ENCODE measurements around the gene CD72. TPM values are rescaled to one million over a fixed set of nuclear protein-coding genes. Genes with fewer than 3 reads are reported as not detected.

CD72 gene
- polyA plus RNA-seq, 3 donors: 1.6 to 6.8 (median 1.8) TPM

- Mint-ChIP-seq H3K4me1 (peaks cover 41% of the 10 kb centered on the region), H3K27ac (peak overlapping the region in 4 of 7 donors; percentile 52 to 76 (median 54)), H3K27me3 (ENCODE audit: low read depth in 3 of 3) (peaks cover 0 to 6% (median 4%) of the 10 kb centered on the region in 3 donors), H3K9me3 (no peaks in the 10 kb centered on the region), H3K4me3 (no peak overlapping the region), H3K36me3 (no peaks in the 10 kb centered on the region)
- Histone ChIP-seq H3K9ac (ENCODE audit: insufficient read depth, low read length, poor library complexity, severe bottlenecking) (no peak overlapping the region), H3K79me2 (ENCODE audit: insufficient read depth, low read length) (no peaks in the 10 kb centered on the region), H3K4me1 (ENCODE audit: control insufficient read depth in 1 of 2, insufficient read depth in 2 of 2, low read length in 2 of 2) (peaks cover 42 to 58% of the 10 kb centered on the region in 2 donors), H3K4me2 (replicated peaks; ENCODE audit: extremely low read depth, low read length, poor library complexity, severe bottlenecking) (no peak overlapping the region), H3K27me3 (ENCODE audit: control insufficient read depth in 2 of 2, insufficient read depth in 2 of 2, low read length in 2 of 2) (no peaks in the 10 kb centered on the region), H4K20me1 (ENCODE audit: insufficient read depth, low read length) (no peaks in the 10 kb centered on the region), H3K27ac (ENCODE audit: low read depth in 1 of 2, low read length in 2 of 2) (no peak overlapping the region), H3K36me3 (replicated peaks in 1 of 2; ENCODE audit: control insufficient read depth in 1 of 2, insufficient read depth in 2 of 2, low read length in 2 of 2) (no peaks in the 10 kb centered on the region), H2AFZ (ENCODE audit: insufficient read depth, low read depth, low read length, poor library complexity, severe bottlenecking) (no peak overlapping the region), H3K9me3 (replicated peaks in 1 of 2; ENCODE audit: control insufficient read depth in 1 of 2, insufficient read depth in 1 of 2, low read length in 2 of 2) (no peaks in the 10 kb centered on the region), H3K4me3 (replicated peaks in 1 of 3; ENCODE audit: low read depth in 2 of 3, low read length in 3 of 3) (no peak overlapping the region)
- 98% methylated on average over 5 of the region's 8 CpGs for WGBS (ENCODE audit: insufficient coverage)
- intact Hi-C loops (cut with micrococcal nuclease): no loop called here
- TF ChIP-seq CTCF (IDR thresholded peaks at IDR 0.05): no peak
- DNase-seq: no peak
These were observed 34.6 kb upstream of the CD72 start for GRCh38 chr9:35652829-35653209.

GRCh38 chr9:35651956-35652828 is 34.0 kb upstream of the CD72 start:
- H3K79me2 ChIP-seq (ENCODE audit: insufficient read depth, low read length): no peaks in the 10 kb centered on the region
- no peak overlapping the region for H3K4me3 ChIP-seq (replicated peaks in 1 of 3; ENCODE audit: low read depth in 2 of 3, low read length in 3 of 3)
- H3K9me3 ChIP-seq (replicated peaks in 1 of 2; ENCODE audit: control insufficient read depth in 1 of 2, insufficient read depth in 1 of 2, low read length in 2 of 2): no peaks in the 10 kb centered on the region
- intact Hi-C loops (cut with micrococcal nuclease): no loop called here
- WGBS (ENCODE audit: insufficient coverage): 93% methylated on average over 3 of the region's 7 CpGs
- H3K27me3 ChIP-seq (ENCODE audit: control insufficient read depth in 2 of 2, insufficient read depth in 2 of 2, low read length in 2 of 2): no peaks in the 10 kb centered on the region
- no peak overlapping the region for H3K9ac ChIP-seq (ENCODE audit: insufficient read depth, low read length, poor library complexity, severe bottlenecking)
- Mint-ChIP-seq H3K4me1 (peaks cover 42% of the 10 kb centered on the region), H3K27ac (peak overlapping the region in 3 of 7 donors; percentile 32 to 80 (median 45)), H3K27me3 (ENCODE audit: low read depth in 3 of 3) (peaks cover 0 to 7% (median 3%) of the 10 kb centered on the region in 3 donors), H3K36me3 (no peaks in the 10 kb centered on the region), H3K4me3 (no peak overlapping the region), H3K9me3 (peaks cover 0 to 1% (median 0%) of the 10 kb centered on the region in 7 donors)
- H3K36me3 ChIP-seq (replicated peaks in 1 of 2; ENCODE audit: control insufficient read depth in 1 of 2, insufficient read depth in 2 of 2, low read length in 2 of 2): no peaks in the 10 kb centered on the region
- peak in 2 of 3 donors; percentile 65 to 70 for DNase-seq
- H2AFZ ChIP-seq (ENCODE audit: insufficient read depth, low read depth, low read length, poor library complexity, severe bottlenecking): no peak overlapping the region
- no peak overlapping the region for H3K27ac ChIP-seq (ENCODE audit: low read depth in 1 of 2, low read length in 2 of 2)
- peaks cover 42 to 58% of the 10 kb centered on the region in 2 donors for H3K4me1 ChIP-seq (ENCODE audit: control insufficient read depth in 1 of 2, insufficient read depth in 2 of 2, low read length in 2 of 2)
- no peak for TF ChIP-seq CTCF (IDR thresholded peaks at IDR 0.05)
- no peak overlapping the region for H3K4me2 ChIP-seq (replicated peaks; ENCODE audit: extremely low read depth, low read length, poor library complexity, severe bottlenecking)
- no peaks in the 10 kb centered on the region for H4K20me1 ChIP-seq (ENCODE audit: insufficient read depth, low read length)
